Osteoblast (primary cell): ENCODE data around the gene TUBB1. TPM values are rescaled to one million over a fixed set of nuclear protein-coding genes. Genes with fewer than 3 reads are reported as not detected.

Experiments
- DNase-seq: peaks from one replicate; pipeline ENCODE4 v3.0.0; 2011; ENCODE audit warnings: low spot score, mixed read lengths; ENCODE audit not compliant: insufficient read length; ENCODE audit errors: missing footprints
- H2AFZ ChIP-seq: 2 replicates; pipeline ENCODE4 v1.6.0; 2011; ENCODE audit warnings: mild to moderate bottlenecking, low read length
- H3K27ac ChIP-seq: 2 replicates; pipeline ENCODE4 v1.5.1; 2011; ENCODE audit warnings: mild to moderate bottlenecking, low read depth, low read length, moderate library complexity
- H3K27me3 ChIP-seq: 2 replicates; pipeline ENCODE4 v1.6.0; 2012; ENCODE audit warnings: mild to moderate bottlenecking, control low read depth, inconsistent platforms, low read length, moderate library complexity; ENCODE audit not compliant: insufficient read depth
- H3K36me3 ChIP-seq: 2 replicates; pipeline ENCODE4 v1.5.1; 2011; ENCODE audit warnings: mild to moderate bottlenecking, low read length, control low read depth, moderate library complexity; ENCODE audit not compliant: insufficient read depth
- H3K4me1 ChIP-seq: 2 replicates; pipeline ENCODE4 v1.5.1; 2011; ENCODE audit warnings: mild to moderate bottlenecking, low read length, control low read depth, moderate library complexity; ENCODE audit not compliant: insufficient read depth
- H3K4me2 ChIP-seq: 2 replicates; pipeline ENCODE4 v1.6.0; 2011; ENCODE audit warnings: mild to moderate bottlenecking, low read length; ENCODE audit not compliant: insufficient read depth
- H3K4me3 ChIP-seq: fragments of 200-600 bp; sonication (generic); 3 replicates; pipeline ENCODE4 v1.5.1; 2012; ENCODE audit warnings: mild to moderate bottlenecking, low read length, inconsistent platforms; ENCODE audit not compliant: insufficient read depth
- H3K79me2 ChIP-seq: 2 replicates; pipeline ENCODE4 v1.6.0; 2012; ENCODE audit warnings: mild to moderate bottlenecking, low read length, control low read depth, inconsistent platforms; ENCODE audit not compliant: insufficient read depth
- H3K9me3 ChIP-seq: 2 replicates; pipeline ENCODE4 v1.5.1; 2011; ENCODE audit warnings: low read depth, low read length, control low read depth
- H4K20me1 ChIP-seq: 2 replicates; pipeline ENCODE4 v1.6.0; 2012; ENCODE audit warnings: mild to moderate bottlenecking, low read length, control low read depth; ENCODE audit not compliant: insufficient read depth
- CTCF ChIP-seq: IDR thresholded peaks from 2 replicates; pipeline ENCODE4 v1.5.1; 2011; ENCODE audit warnings: mild to moderate bottlenecking, low read depth, low read length, moderate library complexity; ENCODE audit errors: extremely low read depth
- total RNA-seq: library from RNA; depleted of rRNA; stranded (reverse); fragments of >200 nt; gene quantifications from 2 replicates; pipeline ENCODE4 v1.2.3, GENCODE V29; 2012

TUBB1 gene
- not detected in 2 replicates for total RNA-seq

DNA sequence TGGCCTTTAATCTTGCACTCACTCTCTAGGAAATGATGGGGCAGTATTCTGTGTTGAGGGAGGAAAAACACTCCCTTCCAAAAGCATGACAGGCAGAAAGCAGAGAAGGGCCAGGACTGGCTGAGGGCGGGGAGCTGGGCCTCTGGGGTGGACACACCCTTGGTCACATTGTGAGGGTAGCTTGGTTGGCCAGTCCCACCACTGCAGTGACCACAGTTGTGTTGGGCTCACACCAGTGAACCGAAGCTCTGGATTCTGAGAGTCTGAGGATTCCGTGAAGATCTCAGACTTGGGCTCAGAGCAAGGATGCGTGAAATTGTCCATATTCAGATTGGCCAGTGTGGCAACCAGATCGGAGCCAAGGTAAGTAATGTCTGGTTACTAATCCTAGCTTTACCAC lies at the start of gene TUBB1:
Gene TUBB1, plus strand, starts transcription at position 213 of the 400 bp plus-strand sequence. Its CDS starts 94 bp downstream, at position 307.
- H3K4me2 ChIP-seq, result no peak within 1 kb of the TSS
- no peaks in the 10 kb centered on the region for H3K9me3 ChIP-seq
- no peak for DNase-seq
- no peak within 1 kb of the TSS for H3K27ac ChIP-seq
- H2AFZ ChIP-seq, result no peak within 1 kb of the TSS
- H3K79me2 ChIP-seq, result peaks cover 9% of the 10 kb centered on the region
- no peaks in the 10 kb centered on the region for H3K27me3 ChIP-seq
- peaks cover 17% of the 10 kb centered on the region for H3K4me1 ChIP-seq
- no peak within 1 kb of the TSS for H3K4me3 ChIP-seq
- H4K20me1 ChIP-seq, result no peaks in the 10 kb centered on the region
- peaks cover 7% of the 10 kb centered on the region for H3K36me3 ChIP-seq
- TF ChIP-seq CTCF, result no peak

DNA sequence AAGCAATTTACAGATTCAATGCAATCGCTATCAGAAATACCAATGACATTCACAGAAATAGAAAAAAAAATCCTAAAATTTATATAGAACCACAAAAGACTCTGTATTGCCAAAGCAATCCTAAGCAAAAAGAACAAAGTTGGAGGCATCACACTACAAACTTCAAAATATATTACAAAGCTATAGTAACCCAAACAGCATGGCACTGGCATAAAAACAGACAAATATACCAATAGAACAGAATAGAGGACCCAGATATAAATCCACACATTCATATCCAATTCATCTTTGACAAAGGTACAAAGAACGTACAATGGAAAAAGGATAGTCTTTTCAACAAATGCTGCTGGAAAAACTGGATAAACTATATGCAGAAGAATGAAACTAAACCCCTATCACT lies 49.8 kb upstream of the TUBB1 start:
- Histone ChIP-seq H2AFZ (no peak overlapping the region), H4K20me1 (no peaks in the 10 kb centered on the region), H3K79me2 (no peaks in the 10 kb centered on the region), H3K27me3 (peaks cover 3% of the 10 kb centered on the region), H3K4me1 (no peaks in the 10 kb centered on the region), H3K36me3 (no peaks in the 10 kb centered on the region), H3K27ac (no peak overlapping the region), H3K4me3 (no peak overlapping the region), H3K9me3 (no peaks in the 10 kb centered on the region), H3K4me2 (no peak overlapping the region)
- DNase-seq, result no peak
- TF ChIP-seq CTCF, result no peak

DNA sequence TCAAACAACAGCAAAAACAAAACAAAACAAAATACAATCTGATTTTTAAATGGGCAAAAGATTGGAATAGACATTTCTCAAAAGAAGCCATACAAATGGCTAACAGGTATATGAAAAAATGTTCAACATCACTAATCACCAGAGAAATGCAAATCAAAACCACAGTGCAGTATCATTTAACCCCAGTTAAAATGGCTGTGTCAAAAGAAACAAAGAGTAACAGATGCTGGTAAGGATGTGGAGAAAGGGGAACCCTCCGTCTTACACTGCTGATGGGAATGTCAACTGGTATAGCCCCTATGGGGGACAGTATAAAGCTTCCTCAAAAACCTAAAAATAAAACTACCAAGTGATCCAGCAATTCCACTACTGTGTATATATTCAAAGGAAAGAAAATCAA lies 49.1 kb upstream of the TUBB1 start:
- no peaks in the 10 kb centered on the region for H3K79me2 ChIP-seq
- no peak for DNase-seq
- TF ChIP-seq CTCF, result no peak
- no peak overlapping the region for H2AFZ ChIP-seq
- H3K27me3 ChIP-seq, result peaks cover 3% of the 10 kb centered on the region
- no peak overlapping the region for H3K4me3 ChIP-seq
- H3K36me3 ChIP-seq, result no peaks in the 10 kb centered on the region
- H3K9me3 ChIP-seq, result no peaks in the 10 kb centered on the region
- no peak overlapping the region for H3K4me2 ChIP-seq
- H3K27ac ChIP-seq, result no peak overlapping the region
- H3K4me1 ChIP-seq, result no peaks in the 10 kb centered on the region
- H4K20me1 ChIP-seq, result no peaks in the 10 kb centered on the region

DNA sequence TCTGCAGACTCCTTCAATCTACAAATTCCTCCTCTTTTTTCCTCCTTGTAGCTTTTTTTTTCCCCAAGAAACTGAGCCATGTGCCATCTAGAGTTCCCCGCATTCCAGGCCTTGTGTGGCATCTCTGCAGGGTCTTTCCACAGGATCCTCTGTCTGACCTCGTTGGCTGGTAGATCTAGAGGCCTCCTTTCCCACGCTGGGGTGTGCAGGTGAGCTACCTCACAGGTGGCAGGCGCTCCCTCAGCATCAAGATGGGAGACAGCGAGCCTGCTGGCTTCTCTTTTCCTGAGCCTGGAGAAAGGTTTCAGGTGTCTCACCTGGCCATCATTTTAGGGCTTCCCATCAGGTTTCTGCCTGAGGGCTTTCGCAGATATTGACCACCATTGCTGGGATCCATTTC lies 47.8 kb upstream of the TUBB1 start:
- Histone ChIP-seq H3K4me3 (no peak overlapping the region), H3K27ac (no peak overlapping the region), H3K4me1 (no peaks in the 10 kb centered on the region), H3K36me3 (no peaks in the 10 kb centered on the region), H3K79me2 (no peaks in the 10 kb centered on the region), H3K4me2 (no peak overlapping the region), H4K20me1 (no peaks in the 10 kb centered on the region), H3K27me3 (peaks cover 3% of the 10 kb centered on the region), H3K9me3 (peaks cover 3% of the 10 kb centered on the region), H2AFZ (no peak overlapping the region)
- no peak for TF ChIP-seq CTCF
- DNase-seq, result no peak
